Globus pallidus (tissue), 1 donor: ENCODE results near the gene SENP7.
A peak's percentile ranks its signal among the peaks of the same experiment; 100 is the strongest.
"Not testable (repeated sequence)": the region's sequence is repeated elsewhere in the genome, so short reads cannot be mapped to it uniquely, and the experiment has no call there.

Experiments
- DNase-seq: peaks from one replicate; pipeline ENCODE4 v3.0.0-alpha.2; 2015; ENCODE audit warnings: low spot score

SENP7 gene, protein sequence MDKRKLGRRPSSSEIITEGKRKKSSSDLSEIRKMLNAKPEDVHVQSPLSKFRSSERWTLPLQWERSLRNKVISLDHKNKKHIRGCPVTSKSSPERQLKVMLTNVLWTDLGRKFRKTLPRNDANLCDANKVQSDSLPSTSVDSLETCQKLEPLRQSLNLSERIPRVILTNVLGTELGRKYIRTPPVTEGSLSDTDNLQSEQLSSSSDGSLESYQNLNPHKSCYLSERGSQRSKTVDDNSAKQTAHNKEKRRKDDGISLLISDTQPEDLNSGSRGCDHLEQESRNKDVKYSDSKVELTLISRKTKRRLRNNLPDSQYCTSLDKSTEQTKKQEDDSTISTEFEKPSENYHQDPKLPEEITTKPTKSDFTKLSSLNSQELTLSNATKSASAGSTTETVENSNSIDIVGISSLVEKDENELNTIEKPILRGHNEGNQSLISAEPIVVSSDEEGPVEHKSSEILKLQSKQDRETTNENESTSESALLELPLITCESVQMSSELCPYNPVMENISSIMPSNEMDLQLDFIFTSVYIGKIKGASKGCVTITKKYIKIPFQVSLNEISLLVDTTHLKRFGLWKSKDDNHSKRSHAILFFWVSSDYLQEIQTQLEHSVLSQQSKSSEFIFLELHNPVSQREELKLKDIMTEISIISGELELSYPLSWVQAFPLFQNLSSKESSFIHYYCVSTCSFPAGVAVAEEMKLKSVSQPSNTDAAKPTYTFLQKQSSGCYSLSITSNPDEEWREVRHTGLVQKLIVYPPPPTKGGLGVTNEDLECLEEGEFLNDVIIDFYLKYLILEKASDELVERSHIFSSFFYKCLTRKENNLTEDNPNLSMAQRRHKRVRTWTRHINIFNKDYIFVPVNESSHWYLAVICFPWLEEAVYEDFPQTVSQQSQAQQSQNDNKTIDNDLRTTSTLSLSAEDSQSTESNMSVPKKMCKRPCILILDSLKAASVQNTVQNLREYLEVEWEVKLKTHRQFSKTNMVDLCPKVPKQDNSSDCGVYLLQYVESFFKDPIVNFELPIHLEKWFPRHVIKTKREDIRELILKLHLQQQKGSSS

DNA sequence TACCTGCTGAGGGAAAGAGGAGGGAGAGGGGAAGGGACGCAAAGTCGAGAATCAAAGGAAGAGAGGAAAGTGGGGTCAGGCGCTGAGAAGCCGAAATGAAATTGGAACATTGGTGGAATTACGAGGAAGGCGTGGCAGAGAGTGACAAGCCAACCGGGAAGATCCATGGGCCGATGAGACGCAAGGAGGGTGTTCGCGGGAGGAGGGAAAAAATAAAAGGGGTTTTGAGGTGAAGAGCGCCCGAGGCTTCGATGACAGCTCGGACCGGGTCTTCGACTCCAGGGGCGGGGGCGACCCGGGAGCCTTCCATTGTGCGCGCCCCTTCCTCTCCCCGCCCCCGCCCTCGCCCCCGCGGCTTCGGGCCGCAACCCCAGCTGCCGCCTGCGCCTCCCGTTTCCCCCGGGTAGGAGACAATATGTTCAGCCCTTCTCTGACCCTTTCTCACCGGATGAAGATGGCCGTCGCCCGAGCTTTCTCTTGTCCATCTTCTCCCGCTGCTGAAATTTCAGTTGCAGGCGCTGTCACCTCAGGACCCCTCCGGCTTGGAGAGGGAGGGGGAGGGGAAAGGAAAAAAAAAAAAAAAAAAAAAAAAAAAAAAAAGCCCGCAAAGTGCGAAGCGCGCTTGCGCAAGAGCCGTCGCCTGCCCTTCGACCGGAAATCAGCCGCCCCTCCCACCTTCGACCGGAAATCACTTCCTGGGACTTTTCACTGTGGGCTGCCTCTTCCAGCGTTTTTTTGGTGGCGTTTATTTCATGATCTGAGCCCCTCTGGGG lies at the start of gene SENP7:
Gene SENP7, minus strand, starts transcription at position 567 of the 773 bp plus-strand sequence. Its CDS starts 82 bp downstream, at position 485.
- peak; percentile 84 for DNase-seq

DNA sequence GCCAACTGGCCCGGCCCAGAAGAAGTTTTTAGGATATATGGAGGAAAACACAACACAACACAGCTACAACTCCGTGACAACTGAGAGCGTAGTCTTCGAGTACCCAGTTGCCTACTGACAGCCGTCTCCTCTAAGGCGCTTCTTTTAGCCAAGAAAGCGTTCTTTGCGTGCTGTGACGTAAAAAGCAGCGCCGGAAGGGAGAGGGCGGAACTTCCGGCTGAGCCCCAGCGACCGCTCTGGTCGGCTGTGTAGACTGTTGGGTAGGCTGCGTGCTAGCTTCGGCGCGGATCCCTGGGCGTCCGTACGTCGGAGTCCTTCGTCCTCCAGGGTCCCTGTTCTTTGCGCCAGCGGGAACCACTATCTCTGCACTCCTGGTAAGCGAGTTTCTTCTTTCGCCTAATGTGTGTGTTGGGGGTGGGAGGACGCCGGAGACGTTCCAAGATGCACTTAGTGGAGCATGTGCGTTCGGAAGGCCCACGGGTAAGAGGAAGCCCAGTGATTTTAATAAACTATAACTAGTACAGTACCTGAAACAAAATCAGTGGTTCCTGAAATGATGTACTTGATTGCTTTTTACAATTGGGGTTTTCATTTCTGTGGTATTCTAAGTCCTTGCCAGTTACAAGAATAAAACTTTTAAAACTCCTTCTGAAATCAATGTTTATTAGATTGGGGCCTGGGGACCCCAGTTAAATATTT lies 48.8 kb upstream of the SENP7 start, which contains the start of gene TRMT10C:
Gene TRMT10C, plus strand, starts transcription at position 239 of the 699 bp plus-strand sequence. CDS start 2,914 bp downstream, outside the sequence.
- peak; percentile 91 for DNase-seq

GRCh38 chr3:101556064-101556463 lies 43.1 kb upstream of the SENP7 start:
- no peak for DNase-seq

DNA sequence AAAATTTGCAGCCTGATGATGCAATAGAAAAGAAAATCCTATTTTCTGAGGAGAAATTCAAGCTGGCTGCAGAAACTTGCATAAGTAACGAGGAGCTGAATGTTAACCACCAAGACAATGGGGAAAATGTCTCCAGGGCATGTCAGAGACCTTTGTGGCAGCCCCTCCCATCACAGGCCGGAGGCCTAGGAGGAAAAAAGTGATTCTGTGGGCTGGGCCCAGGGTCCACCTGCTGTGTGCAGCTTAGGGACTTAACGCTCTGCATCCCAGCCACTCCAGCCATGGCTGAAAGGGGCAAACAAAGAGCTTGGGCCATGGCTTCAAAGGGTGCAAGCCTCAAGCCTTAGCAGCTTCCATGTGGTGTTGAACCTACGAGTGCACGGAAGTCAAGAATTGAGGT lies 40.4 kb upstream of the SENP7 start:
- not testable (repeated sequence) for DNase-seq

DNA sequence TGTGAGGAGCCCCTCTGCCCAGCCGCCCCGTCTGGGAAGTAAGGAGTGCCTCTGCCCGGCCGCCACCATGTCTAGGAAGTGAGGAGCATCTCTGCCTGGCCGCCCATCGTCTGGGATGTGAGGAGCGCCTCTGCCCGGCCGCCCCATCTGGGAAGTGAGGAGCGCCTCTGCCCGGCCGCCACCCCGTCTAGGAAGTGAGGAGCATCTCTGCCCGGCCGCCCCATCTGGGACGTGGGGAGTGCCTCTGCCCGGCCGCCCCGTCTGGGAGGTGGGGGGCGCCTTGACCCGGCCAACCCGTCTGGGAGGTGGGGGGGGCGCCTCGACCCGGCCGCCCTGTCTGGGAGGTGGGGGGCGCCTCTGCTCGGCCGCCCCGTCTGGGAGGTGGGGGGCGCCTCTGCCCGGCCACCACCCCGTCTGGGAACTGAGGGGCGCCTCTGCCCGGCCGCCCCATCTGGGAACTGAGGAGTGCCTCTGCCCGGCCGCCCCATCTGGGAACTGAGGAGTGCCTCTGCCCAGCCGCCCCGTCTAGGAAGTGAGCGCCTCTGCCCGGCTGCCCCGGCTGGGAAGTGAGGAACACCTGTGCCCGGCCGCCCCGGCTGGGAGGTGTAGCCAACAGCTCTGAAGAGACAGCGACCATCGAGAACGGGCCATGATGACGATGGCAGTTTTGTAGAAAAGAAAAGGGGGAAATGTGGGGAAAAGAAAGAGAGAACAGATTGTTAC lies 38.5 kb upstream of the SENP7 start:
- not testable (repeated sequence) for DNase-seq

GRCh38 chr3:101549473-101549872 lies 36.5 kb upstream of the SENP7 start:
- no peak for DNase-seq

DNA sequence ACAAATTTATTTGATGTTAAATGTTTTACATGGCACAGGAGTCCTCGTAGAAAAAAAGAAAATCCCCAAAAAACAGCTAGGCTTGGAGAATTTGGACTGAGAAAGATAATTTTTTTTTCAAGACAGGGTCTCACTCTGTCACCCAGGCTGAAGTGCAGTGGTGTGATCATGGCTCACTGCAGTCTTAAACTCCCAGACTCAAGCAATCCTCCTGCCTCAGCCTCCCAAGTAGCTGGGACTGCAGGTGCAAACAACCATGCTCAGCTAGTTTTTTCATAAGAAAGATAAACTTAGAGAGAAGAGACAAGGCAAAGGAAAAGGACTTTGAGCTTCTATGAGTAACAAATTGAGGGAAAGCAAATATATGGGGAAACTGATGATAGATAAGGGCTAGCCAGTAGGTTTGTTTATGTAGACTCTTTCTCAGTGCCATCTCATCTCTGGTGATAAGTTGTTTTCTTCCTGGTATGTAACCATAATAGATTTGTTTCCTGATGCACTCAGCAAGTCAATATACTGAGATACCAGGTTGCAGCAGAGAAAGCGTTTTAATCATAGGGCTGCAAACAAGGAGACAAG lies 35.6 kb upstream of the SENP7 start:
- no peak for DNase-seq

DNA sequence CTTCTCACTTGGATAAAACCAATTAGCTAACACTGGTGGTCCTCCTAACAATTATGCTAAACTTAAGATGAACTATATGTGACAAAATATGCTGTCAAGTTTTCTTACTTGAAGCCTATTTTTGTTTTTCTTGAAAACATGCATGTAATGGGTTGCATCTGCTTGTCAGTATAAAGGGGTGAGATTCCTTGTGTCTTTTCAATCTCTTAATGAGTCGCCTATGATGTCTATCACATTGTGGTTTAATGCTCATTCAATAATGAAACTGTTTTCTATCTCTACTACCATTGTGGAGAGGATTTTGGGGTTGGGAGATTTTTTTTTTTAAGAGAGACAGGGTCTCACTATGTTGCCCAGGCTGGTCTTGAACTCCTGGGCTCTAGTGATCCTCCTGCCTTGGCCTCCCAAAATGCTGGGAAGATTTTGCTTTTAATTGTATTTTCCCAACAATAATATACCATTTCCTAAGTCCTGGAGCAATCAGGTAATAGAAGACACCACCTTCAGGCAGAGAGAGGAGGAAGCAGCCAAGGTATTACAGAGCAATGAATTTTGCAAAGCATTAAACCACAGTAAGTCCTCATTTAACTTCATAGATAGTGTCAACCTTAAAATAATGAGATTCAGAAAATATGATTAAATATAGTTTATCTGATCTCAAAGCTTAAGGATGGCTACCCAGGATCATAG lies 31.3 kb upstream of the SENP7 start:
- DNase-seq = no peak

- DNase-seq = no peak
Observed at GRCh38 chr3:101542957-101543356, 29.9 kb upstream of the SENP7 start.

DNA sequence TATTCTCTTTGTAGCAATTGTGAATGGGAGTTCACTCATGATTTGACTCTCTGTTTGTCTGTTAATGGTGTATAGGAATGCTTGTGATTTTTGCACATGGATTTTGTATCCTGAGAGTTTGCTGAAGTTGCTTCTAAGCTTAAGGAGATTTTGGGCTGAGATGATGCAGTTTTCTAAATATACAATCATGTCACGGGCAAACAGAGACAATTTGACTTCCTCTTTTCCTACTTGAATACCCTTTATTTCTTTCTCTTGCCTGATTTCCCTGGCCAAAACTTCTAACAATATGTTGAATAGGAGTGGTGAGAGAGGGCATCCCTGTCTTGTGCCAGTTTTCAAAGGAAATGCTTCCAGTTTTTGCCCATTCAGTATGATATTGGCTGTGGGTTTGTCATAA lies 23.9 kb upstream of the SENP7 start:
- not testable (repeated sequence) for DNase-seq

GRCh38 chr3:101536266-101536665 lies 23.3 kb upstream of the SENP7 start:
- DNase-seq = no peak

DNA sequence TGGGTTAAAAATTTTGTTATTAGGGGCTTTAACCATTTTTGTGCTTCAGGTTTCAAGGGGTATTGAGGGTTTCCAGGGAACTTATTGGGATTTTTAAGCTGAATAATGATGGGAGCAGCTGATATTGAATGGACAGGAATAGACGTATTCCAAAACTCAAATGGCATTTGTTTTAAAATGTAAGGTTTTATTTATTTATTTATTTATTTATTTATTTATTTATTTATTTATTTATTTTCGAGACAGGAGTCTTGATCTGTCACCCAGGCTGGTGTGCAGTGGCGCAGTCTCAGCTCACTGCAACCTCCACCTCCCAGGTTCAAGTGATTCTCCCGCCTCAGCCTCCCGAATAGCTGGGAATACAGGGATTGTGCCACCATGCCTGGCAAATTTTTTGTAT lies 22.2 kb upstream of the SENP7 start:
- DNase-seq = no peak

GRCh38 chr3:101533603-101533968 lies 20.6 kb upstream of the SENP7 start:
- DNase-seq = no peak

- no peak for DNase-seq
Observed at GRCh38 chr3:101532783-101533602, 20.0 kb upstream of the SENP7 start.

GRCh38 chr3:101531473-101532086 lies 18.6 kb upstream of the SENP7 start:
- DNase-seq = no peak

DNA sequence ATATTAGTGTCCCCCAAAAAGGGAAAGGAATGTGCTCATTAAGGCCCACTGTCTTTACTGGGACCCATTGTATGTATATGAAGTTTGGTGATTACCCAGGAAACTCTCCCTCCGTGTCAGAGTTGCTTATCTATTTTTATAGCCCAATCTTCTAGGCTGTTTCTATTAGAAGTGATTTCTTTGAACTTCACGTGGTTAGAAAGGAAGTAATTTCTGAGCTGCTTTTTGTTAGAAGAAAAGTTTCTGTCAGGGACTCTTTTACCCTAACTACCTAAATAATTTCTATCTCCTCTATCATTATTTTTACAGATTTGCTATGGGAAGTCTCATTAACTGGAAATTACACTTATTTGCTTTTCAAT lies 17.7 kb upstream of the SENP7 start:
- no peak for DNase-seq

GRCh38 chr3:101529816-101530685 lies 17.0 kb upstream of the SENP7 start:
- DNase-seq = no peak
